ENCODE data around the gene PLSCR2.

DNA sequence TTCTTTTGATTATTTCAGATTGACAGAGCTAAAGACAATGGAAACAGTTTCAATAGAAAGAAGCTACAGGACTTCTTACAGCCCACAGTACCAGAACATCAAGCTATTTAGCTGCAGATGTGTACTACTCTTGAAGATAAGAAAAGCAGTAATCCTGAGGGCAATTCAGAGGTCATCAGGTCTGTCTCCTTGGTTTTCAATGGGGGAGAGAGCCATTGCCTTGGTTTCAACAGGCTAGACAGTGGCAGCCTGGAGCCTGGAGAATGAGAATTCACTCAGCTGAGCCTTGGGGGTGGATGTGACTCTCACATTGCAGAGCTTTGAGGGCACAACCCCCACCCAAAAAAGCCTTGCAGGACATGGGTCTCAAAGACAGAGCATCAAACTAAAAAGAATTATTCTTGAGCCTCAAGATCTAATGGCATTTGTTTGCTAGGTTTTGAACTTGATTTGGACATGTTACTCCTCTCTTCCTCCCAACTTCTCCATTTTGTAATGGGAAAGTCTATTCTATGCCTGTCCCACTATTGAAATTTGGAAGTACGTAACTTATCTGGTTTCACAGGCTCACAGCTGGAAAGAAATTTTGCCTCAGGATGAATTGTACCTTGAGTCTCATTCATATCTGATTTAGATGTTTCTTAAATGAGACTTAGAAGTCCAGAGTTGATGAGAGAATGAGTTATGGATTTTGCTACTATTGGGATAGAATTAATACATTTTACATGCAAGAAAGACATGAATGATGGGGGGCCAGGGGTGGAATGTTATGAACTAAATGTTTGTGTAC, 38.2 kb upstream of the PLSCR2 start:
- TF ChIP-seq EZH2 (IDR thresholded peaks at IDR 0.05; ENCODE audit: insufficient read depth, poor library complexity, severe bottlenecking) (no peak), EZH2phosphoT487 (IDR thresholded peaks at IDR 0.05; ENCODE audit: insufficient read depth, low read depth) (no peak)
